SW480 (cell line): ENCODE data around the gene RAB20.
"Not testable (repeated sequence)": the region's sequence is repeated elsewhere in the genome, so short reads cannot be mapped to it uniquely, and the experiment has no call there.

ENCODE experiments used
- DNase-seq: peaks from one replicate; pipeline ENCODE4 v3.0.0-alpha.2; 2016; ENCODE audit warnings: low spot score

Gene RAB20

DNA sequence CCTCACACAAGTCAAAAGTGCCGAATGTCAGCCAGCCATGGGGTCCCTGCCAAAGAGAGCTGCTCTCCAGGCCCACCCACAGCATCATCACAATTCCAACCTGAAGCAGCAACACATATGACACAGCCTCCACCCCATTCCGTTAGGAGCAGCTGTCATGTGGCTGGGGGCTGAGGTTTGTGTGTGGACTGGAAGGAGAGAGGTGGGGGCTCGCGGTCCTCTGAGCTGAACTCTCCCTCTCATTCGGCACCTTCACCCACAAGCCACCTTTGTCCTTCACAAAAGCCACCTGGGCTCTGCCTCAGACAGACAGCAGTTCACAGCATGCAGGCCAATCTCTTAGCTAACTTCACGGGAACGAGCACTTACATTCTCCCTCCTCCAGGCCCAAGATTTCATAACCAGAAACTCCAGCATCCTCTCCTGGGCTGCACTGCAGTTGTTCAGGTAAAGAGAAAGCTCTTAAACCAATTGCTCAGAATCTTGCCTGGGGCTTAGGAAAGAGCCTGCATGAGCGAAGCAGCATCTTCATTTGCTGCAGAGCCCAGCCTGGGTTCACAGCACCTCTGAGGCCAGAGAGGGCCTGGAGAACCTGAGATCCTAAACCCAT, 7.2 kb downstream of the RAB20 start:
- no peak for DNase-seq

DNA sequence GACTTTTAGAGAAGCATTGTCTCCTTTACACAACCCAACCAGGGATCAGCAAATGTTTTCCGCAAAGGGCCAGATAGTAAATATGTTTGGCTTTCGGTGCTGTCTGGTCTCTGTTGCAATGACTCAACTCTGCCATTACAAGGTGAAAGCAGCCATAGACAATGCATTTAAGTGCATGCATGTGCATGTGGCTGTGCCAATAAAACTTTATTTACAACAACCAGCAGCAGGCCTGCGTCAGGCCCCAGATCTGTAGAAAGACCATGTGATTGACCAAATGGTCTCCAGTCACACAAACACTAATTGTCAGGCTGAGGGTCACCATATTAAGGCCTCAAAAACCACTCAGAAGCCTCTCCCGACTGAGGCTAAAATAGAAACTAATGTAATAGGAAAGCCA, 8.1 kb downstream of the RAB20 start:
- no peak for DNase-seq

- DNase-seq, result no peak
Measured at GRCh38 chr13:110552767-110553166, 8.8 kb downstream of the RAB20 start.

- no peak for DNase-seq
Measured at GRCh38 chr13:110551284-110551683, 10.2 kb downstream of the RAB20 start.

GRCh38 chr13:110549795-110550160, 11.7 kb downstream of the RAB20 start:
- DNase-seq, result no peak

DNA sequence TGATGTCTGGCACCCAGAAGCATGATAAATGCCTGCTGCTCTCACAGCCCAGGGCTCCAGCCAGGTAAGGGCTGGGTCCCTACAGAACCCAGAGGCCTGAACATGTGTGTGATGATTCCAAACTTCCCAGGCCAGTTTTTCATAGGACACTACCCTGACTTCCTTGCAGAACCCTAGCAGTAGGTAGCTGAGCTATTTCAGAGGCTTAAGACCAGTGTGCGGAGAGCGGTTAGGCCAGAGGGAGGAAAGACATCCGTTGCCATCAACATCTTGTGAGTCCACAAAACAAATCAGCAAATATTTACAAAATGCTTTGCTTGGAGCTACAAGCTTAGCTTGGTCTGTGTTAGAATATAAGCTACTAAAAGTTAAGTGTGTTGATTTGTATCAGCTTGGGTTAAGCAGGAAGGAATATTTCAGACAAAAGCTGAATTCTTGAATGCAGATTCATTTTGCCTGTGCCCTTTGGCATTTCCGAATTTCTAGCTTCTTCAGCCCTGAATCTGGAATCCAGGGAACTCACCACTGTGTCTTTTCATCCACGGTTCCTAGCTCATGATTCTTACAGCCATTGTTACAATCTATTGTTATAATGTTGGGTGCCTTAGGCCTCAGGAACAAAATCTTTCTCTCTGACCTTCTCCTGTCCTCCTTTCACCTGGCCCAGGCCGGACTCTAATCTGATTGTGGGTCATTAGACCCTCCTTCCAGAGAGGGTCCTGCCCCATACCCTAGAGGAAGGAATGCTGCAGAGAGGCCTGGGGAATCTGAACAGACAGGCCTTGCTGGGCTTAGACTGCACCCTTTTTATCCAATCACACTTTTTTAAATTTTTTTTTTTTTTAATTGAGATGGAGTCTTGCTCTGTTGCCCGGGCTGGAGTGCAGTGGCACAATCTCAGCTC, 12.4 kb downstream of the RAB20 start:
- no peak for DNase-seq

GRCh38 chr13:110546926-110547325, 14.6 kb downstream of the RAB20 start:
- no peak for DNase-seq

DNA sequence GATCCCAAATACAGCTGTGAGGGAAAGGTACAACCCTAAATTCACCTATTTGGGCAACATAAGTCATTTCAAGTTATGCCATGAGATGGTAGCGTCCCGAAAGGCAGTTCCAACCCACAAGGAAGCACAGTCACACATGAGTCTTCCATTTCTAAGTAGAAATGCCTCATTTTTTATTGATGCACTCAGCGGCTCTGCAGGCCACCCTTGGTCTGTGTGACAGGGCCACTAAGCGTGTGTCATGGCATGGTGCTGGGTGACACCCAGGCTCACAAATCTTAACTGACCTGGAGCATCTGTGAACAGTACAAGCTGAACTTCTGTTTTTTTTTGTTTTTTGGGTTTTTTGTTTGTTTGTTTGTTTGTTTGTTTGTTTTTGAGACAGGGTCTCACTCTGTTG, 15.1 kb downstream of the RAB20 start:
- DNase-seq, result no peak

GRCh38 chr13:110542169-110542796, 19.2 kb downstream of the RAB20 start:
- no peak for DNase-seq

- no peak for DNase-seq
Measured at GRCh38 chr13:110541526-110541920, 20.0 kb downstream of the RAB20 start.

DNA sequence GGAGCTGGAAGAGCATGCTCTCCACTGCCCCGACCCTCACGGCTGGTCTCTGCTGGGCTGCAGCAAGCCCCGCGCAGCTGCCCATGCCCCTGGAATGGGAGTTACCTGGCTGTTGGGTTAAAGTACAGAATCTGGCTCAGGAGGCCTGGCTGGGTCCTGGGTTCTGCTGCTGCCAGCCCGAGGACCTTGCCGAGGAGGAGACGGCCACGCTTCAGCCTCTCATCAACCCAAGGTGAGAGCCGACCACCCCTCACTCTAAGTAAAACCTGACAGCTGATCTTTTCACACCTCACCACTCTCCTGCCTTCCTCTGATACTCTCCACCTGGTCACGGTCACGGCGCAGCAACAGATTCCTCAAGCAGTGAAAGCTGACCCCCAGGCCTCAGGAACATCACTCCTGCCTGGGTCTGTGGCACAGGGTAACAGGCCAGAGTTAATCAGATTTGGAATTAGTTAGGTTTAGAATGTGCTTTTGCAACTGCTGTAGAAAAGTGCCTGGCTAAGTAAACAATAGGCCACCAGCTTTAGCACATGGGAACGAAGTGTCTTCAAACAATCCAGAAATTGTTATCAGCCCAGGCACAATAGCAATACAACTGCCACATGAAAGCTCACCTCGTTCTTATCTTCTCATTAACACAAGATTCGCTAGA, 20.5 kb downstream of the RAB20 start:
- no peak for DNase-seq

GRCh38 chr13:110539894-110540293, 21.6 kb downstream of the RAB20 start:
- DNase-seq, result no peak

DNA sequence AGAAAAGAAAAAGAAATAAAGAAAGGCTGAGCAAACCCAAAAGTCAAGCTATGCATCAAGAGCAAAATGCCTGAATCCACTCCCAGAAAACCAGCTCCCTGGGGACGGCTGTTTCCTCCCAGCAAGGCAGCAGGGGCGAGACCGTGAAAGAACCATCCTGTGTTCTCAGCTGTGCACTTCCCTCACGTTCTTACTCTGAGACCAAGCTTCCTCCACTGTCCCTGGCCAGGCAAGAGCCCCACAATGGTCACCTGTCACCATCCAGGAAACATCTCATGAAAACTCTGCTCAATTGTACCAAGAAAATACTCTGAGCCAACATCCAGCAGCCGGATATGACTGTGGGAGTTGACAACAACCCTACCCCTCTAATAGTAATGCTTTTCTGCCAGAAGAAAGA, 22.9 kb downstream of the RAB20 start:
- DNase-seq, result no peak

DNA sequence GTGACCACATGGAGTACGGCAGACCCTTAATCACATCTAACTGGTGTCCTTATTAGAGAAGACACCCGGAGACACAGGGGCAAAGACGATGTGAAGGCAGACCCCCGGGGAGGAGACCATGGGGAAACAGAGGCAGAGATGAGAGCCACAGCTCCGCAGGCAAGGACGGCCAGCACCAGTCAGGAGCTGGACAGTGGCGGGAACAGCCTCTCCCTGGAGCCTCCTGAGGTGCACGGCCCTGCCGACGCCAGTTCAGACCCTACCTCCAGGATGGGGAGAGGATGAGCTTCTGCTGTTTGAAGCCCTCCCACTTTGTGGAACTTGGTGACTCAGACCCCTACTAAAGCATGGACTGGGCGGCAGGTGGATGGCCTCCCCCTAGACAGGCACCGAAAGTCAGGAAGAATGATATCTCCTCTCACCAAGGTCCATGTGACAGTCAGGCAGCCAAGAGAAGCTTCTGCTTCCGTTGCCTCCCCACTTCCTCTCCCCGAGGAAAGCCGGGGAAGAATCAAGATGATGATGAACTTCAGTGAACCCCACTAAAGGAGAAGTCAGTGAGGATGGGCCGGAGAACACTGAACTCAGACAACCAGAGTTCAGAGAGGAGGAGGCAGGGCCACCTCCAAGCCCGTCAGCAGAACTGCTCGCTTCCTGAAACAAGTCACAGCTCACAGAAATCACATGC, 25.4 kb downstream of the RAB20 start:
- DNase-seq, result no peak

GRCh38 chr13:110535526-110535925, 26.0 kb downstream of the RAB20 start:
- no peak for DNase-seq

DNA sequence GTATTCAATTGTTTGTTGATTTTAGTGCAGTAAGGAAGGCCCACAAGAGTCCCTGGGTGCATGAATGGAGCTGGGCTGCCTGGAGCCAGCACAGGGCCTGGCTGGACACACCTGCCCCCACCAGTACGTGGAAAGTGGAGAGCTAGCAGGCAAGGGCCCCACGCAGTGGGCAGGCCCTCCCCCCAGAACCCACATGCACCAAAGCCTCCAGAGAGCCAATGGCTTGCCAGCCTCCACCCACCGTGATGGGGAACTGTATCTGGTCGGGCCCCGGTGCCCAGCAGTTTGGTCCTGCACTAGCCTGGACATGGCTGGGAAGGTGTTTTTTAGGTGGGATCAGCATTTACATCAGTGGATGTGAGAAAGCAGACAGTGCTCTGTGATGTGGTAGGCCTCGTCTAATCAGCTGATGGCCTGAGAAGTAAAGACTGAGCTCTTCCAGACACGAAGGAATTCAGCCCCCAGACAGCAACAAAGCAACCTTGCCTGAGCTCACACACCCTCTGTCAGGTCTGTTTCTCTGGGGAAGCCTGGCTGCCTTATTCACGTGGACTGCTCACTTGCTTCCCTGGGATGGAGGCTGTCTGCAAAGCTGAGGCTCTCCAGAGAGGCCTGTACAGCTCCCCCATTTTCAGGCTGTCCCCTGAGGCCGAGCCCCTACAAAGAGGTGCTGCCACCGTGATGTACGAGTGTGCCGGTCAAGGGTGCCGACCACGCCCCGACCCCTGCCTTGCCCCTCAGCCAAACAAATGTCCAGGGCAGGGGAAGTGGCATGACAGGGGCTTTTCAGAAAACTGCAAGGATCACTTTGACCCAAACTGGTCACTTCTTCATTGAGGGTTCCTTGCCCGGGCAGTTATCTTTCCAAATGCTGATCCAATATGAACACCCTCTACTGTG, 27.5 kb downstream of the RAB20 start:
- no peak for DNase-seq

DNA sequence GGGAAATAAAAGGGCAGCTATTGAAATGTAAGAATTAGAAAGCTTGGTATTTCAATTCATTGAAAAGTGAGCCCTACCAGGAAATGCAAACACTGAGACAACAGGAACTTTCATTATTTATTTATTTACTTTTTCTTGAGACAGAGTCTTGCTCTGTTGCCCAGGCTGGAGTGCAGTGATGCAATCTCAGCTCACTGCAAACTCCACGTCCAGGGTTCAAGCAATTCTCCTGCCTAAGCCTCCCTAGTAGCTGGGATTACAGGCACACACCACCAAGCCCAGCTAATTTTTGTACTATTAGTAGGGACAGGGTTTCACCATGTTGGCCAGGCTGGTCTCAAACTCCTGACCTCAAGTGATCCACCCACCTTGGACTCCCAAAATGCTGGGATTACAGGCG, 29.3 kb downstream of the RAB20 start:
- DNase-seq, result not testable (repeated sequence)

DNA sequence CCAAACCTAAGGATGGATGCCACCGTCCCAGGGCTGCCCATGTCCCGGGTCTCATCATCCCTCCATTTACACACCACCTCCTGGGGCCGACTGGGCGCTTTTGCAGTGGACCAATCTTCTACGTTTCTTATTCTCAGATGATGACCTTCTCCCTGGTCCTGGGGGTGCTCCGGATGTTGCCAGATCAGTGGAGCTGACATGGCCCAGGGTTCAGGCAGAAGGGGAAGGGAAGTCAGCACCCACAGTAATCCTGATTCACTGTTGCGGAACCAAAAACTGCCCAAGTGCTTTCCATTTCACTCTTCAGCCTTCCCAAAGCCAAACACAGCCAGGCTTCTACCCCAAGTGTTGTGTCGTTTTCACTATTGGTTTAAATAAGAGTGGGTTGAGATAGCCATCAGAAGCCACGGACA, 29.8 kb downstream of the RAB20 start:
- DNase-seq, result no peak

DNA sequence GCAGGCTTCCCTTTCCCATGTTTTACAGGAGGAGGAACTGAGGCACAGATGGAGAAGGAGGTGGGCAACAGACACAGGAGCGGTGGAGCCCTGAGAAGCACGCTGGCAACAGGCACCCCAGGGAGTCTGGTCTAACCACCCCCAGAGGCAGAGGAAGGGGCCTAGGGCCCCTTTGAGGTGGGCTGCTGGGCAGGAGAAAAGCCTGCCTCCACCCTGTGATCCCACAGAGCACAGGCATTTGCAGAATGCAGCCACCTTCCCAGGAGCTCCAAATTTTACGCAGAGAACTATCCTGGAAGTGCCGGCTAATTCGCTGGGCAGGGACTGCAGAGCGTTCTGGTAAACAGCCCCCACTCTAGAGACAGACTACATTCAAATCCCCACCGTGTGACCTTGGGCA, 30.4 kb downstream of the RAB20 start:
- DNase-seq, result no peak

DNA sequence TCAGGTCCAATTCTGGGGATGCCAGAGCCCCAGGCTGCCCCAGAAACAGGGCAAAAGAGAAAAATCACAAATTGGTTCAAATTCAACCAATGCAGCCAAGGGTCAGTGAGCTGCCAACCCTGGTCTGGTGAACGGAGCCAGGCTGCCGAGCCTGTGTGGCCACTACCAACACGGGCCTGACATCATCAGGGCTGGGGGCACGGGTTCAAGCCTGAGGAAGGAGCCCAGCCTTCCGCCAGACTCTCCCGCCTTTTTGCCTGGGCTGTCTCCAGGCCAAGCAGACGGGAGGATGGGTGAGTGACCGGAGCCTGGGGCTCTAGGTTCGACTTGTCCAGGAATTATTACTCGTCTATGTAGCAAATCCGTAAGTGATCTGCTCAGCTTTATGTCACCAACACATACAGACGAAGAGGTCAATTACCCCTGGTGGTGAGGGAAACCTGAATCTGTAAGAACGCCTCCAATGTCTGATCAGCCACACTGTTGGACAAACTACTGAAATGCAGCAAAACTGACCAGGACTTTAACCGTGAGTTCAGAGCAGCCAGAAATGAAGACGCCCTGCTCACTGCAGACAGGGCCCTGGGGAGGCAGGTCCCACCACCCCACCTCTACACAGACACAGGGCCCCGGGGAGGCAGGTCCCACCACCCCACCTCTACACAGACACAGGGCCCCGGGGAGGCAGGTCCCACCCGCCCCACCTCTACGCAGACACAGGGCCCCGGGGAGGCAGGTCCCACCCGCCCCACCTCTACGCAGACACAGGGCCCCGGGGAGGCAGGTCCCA, 31.8 kb downstream of the RAB20 start:
- no peak for DNase-seq
